Fibroblast of the aortic adventitia (primary cell): ENCODE results near the gene DDC. TPM values are rescaled to one million over a fixed set of nuclear protein-coding genes. Genes with fewer than 3 reads are reported as not detected.

Experiments
- DNase-seq: peaks from one replicate; pipeline ENCODE4 v3.0.0-alpha.2; 2010; ENCODE audit warnings: low read depth
- H3K4me3 ChIP-seq: 2 replicates; pipeline ENCODE4 v1.5.1; 2011; ENCODE audit warnings: low read depth, mild to moderate bottlenecking, control low read depth, low read length, moderate library complexity
- CTCF ChIP-seq: IDR thresholded peaks from 2 replicates; pipeline ENCODE4 v1.5.1; 2011; ENCODE audit warnings: mild to moderate bottlenecking, low read length, control low read depth, inconsistent platforms; ENCODE audit not compliant: insufficient read depth
- small RNA-seq: library from RNA; depleted of rRNA; stranded (forward); fragments of <200 nt; gene quantifications from one replicate; pipeline ENCODE3, GENCODE V24; 2012
- total RNA-seq: library from RNA; depleted of rRNA; stranded (reverse); fragments of >200 nt; gene quantifications from 2 replicates; pipeline ENCODE4 v1.2.3, GENCODE V29; 2012; ENCODE audit warnings: low replicate concordance

DDC gene
- total RNA-seq, 1 donor = not detected

DNA sequence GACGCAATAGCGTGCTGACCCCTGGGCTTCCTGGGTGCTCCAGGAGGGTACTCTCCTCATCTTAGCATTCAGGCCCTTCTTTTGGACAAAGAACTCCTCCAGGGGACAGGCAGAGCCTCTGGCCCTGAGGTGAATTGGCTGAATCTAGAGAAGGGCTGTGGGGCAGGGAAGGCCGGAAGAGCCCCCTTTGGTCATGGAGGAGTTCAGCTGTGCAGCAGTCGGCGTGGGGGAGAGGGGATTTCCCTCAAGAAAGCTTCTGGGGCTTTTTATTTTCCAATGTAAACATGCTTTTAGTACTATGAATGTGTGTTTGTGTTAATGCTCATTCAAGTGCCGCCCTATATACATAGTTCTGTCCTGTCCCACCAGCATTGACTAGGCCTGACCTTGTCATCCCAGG lies 153.9 kb downstream of the DDC start:
- no peak for TF ChIP-seq CTCF
- no peak for DNase-seq
- no peak overlapping the region for H3K4me3 ChIP-seq

DNA sequence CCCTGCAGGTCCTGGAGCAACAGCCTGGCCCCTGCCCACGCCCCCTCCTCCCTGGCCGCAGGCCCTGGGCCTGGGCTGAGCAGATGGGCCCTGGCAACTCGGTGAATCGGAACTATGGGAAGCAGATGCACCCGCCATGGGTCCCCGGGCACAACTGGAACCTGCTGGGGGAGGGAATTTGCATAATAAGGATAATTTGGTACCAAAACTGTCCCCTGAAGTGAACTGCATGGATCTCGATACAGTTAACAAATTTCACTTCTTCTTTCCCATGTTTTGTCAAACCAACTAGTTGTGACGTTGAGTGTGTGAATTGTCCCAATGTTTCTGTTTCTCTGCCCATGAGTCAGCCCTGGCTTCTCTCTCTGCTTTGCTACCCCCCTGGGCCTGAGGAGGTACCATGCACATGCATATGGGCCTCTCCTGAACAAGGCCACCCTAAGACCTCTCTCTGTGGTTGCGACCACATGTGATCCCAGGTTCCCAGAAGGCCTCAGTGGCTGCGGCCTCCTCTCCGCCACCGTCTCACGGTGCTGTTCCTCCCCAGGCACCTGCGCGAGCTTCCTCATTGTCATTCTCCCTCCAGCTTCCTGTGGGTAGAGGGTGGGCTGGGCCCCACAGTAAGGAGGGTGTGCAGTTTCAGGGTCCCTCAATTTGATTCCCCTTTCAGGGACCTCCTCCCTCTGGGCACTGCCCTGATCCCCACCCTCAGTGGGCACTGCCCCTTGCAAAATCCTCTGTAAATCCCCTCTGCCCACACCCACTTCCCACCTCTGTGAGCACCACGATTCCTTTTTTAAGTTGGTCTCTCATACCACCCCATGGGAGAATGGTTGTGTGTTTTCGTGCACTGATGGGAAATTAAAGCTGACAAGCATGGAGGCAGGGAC lies 155.1 kb downstream of the DDC start:
- TF ChIP-seq CTCF = no peak

More for the DNA sequence above, 155.1 kb downstream of the DDC start:
- DNase-seq = no peak
- no peak overlapping the region for H3K4me3 ChIP-seq

Small RNA genes lying within 50 kb of the gene (small RNA-seq; reads per million reads assigned to genes)
- not detected for gene RNU6-1091P

Other genes starting within 250 kb of the DDC start
- 9.3 and 33.6 TPM in 2 replicates for gene FIGNL1, start 115.1 kb downstream of the DDC start, total RNA-seq
- 20.1 and 39.1 TPM in 2 replicates for gene GRB10, start 217.5 kb upstream of the DDC start, total RNA-seq